CD4-positive, CD25-positive, alpha-beta regulatory T cell (primary cell): ENCODE measurements around the gene HECTD1. TPM values are rescaled to one million over a fixed set of nuclear protein-coding genes. Genes with fewer than 3 reads are reported as not detected.
"Not testable (repeated sequence)": the region's sequence is repeated elsewhere in the genome, so short reads cannot be mapped to it uniquely, and the experiment has no call there.

Experiments
- ATAC-seq, 2 donors: fragments of 150-1000 bp; cut with Tn5 transposase; one replicate each; pipeline ENCODE4 v1.10.0; 2021; ENCODE audit warnings: low read depth in 2 of 2, moderate number of reproducible peaks in 2 of 2, moderate library complexity in 1 of 2
- DNase-seq, 3 donors: peaks; one replicate each; pipeline versions ENCODE4 v3.0.0 to v3.0.0-alpha.2; 2012 to 2022; ENCODE audit warnings: mixed read lengths in 1 of 3
- H3K27ac ChIP-seq: one replicate; pipeline ENCODE4 v1.7.0; 2013; ENCODE audit warnings: mild to moderate bottlenecking, low read length; ENCODE audit not compliant: insufficient read depth, poor library complexity, severe bottlenecking
- H3K27me3 ChIP-seq: one replicate; pipeline ENCODE4 v1.7.0; 2013; ENCODE audit warnings: low read length; ENCODE audit not compliant: control insufficient read depth, insufficient read depth
- H3K36me3 ChIP-seq: one replicate; pipeline ENCODE4 v1.7.0; 2013; ENCODE audit warnings: mild to moderate bottlenecking, low read length, moderate library complexity; ENCODE audit not compliant: control insufficient read depth, insufficient read depth
- H3K4me1 ChIP-seq: 2 replicates; pipeline ENCODE4 v1.7.0; 2013; ENCODE audit warnings: mild to moderate bottlenecking, low read length; ENCODE audit not compliant: insufficient read depth, control insufficient read depth, poor library complexity, severe bottlenecking
- H3K4me3 ChIP-seq: one replicate; pipeline ENCODE4 v1.7.0; 2013; ENCODE audit warnings: low read depth, mild to moderate bottlenecking, low read length, moderate library complexity
- H3K9me3 ChIP-seq, 2 experiments: 1 replicate in 1 of 2; 2 replicates in 1 of 2; pipeline ENCODE4 v1.7.0; 2013; ENCODE audit warnings: low read length in 2 of 2, mild to moderate bottlenecking in 1 of 2, moderate library complexity in 1 of 2; ENCODE audit not compliant: control insufficient read depth in 2 of 2
- H3K27ac Mint-ChIP-seq, 3 donors: one replicate each; pipeline ENCODE4 v1.8.0; 2020 to 2022; ENCODE audit warnings: mild to moderate bottlenecking in 3 of 3, mixed read lengths in 3 of 3, moderate library complexity in 2 of 3
- H3K27me3 Mint-ChIP-seq: one replicate; pipeline ENCODE4 v1.8.0; 2022; ENCODE audit warnings: mild to moderate bottlenecking, mixed read lengths
- H3K36me3 Mint-ChIP-seq: one replicate; pipeline ENCODE4 v1.8.0; 2020; ENCODE audit warnings: mixed read lengths
- H3K4me1 Mint-ChIP-seq, 4 donors: one replicate each; pipeline ENCODE4 v1.8.0; 2020 to 2022; ENCODE audit warnings: mixed read lengths in 4 of 4, mild to moderate bottlenecking in 1 of 4
- H3K4me3 Mint-ChIP-seq, 4 donors: one replicate each; pipeline ENCODE4 v1.8.0; 2020 to 2022; ENCODE audit warnings: mild to moderate bottlenecking in 4 of 4, mixed read lengths in 4 of 4, moderate library complexity in 3 of 4
- H3K9me3 Mint-ChIP-seq, 7 donors: one replicate each; pipeline ENCODE4 v1.8.0; 2020 to 2022; ENCODE audit warnings: mixed read lengths in 7 of 7, mild to moderate bottlenecking in 3 of 7, moderate library complexity in 2 of 7
- polyA plus RNA-seq, 4 donors: library from polyadenylated mRNA; unstranded; fragments of 300-500 nt; fragmentation: Illumina TruSeq; gene quantifications; one replicate each; pipeline ENCODE4 v1.2.3, GENCODE V29; 2021
- total RNA-seq: library from RNA; stranded (reverse); gene quantifications from one replicate; pipeline ENCODE4 v1.2.3, GENCODE V29; 2022

HECTD1 gene
- total and polyA plus RNA-seq, 5 donors from 2014 or later, result 25.3 to 172 (median 27.1) TPM

DNA sequence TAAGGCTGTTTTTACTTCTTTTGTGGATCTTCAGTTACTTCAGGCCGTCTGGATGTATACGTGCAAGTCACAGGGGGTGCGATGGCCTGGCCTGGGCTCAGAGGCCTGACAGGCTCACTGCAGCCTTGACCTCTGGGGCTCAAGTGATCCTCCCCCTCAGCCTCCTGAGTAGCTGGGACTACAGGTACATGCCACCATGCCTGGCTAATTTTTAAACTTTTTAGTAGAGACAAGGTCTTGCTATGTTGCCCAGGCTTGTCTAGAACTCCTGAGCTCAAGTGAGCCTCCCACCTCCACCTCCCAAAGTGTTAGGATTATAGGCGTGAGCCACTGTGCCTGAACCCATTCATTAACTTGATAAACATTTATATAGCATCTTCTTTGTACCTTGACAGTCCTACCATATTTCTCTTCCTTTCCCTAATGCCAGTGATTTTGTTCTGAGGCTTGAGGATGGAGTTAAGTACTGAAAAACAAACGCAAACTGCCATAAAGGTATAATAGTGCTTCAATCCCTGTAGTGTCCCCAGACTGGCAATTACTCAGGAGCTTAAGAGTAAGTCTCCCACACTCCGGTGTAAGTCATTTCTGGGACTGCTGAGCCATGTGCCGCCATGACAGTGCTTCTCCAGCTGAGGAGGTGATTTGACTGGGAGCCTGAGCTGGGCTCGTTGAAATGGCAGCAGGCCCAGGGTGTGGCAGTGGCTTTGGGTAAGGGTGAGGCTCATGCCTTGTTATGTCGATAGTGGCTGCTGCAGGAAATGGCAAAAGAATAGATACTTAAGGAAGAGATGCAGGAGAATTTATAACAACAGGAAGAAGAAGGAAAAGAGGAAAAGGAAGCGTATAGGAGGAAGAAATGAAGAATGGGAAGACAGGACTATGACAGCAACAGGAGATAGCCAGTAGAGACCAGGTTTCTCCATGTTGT is 43.7 kb upstream of the HECTD1 start:
- Mint-ChIP-seq H3K27me3 (peaks cover 5% of the 10 kb centered on the region), H3K4me3 (no peak overlapping the region), H3K4me1 (peaks cover 0 to 5% (median 3%) of the 10 kb centered on the region in 4 donors), H3K9me3 (peaks cover 0 to 1% (median 0%) of the 10 kb centered on the region in 7 donors), H3K36me3 (no peaks in the 10 kb centered on the region), H3K27ac (peak overlapping the region in 1 of 3 donors; percentile 72)
- Histone ChIP-seq H3K27me3 (no peaks in the 10 kb centered on the region), H3K36me3 (no peaks in the 10 kb centered on the region), H3K27ac (no peak overlapping the region), H3K4me1 (no peaks in the 10 kb centered on the region), H3K4me3 (no peak overlapping the region), H3K9me3 (no peaks in the 10 kb centered on the region)
- ATAC-seq, result no peak
- no peak for DNase-seq

DNA sequence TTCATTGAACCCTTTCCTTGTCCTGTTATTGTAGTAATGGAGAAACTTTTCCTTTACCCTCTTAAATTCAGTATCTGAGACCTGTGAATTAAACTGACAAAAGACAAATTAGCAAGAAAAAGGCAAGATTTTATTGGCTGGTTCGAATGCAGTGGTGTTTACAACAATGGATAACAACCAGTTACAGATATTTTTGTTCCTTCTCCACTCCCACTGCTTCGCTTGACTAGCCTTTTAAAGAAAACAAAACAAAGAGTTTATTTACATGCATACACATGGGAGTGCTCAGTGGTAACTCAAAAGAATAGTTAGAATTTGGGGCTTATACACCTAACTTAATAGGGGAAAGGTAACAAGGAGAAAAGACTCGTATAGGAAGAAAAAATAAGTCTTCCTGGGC is 37.0 kb upstream of the HECTD1 start:
- Histone ChIP-seq H3K9me3 (no peaks in the 10 kb centered on the region), H3K36me3 (no peaks in the 10 kb centered on the region), H3K4me3 (no peak overlapping the region), H3K27ac (no peak overlapping the region), H3K4me1 (peaks cover 5% of the 10 kb centered on the region), H3K27me3 (no peaks in the 10 kb centered on the region)
- no peak for ATAC-seq
- Mint-ChIP-seq H3K27ac (no peak overlapping the region), H3K4me1 (peaks cover under 1 to 23% (median 9%) of the 10 kb centered on the region in 4 donors), H3K27me3 (peaks cover 15% of the 10 kb centered on the region), H3K36me3 (no peaks in the 10 kb centered on the region), H3K4me3 (no peak overlapping the region), H3K9me3 (peaks cover 0 to 2% (median 0%) of the 10 kb centered on the region in 7 donors)
- no peak for DNase-seq

DNA sequence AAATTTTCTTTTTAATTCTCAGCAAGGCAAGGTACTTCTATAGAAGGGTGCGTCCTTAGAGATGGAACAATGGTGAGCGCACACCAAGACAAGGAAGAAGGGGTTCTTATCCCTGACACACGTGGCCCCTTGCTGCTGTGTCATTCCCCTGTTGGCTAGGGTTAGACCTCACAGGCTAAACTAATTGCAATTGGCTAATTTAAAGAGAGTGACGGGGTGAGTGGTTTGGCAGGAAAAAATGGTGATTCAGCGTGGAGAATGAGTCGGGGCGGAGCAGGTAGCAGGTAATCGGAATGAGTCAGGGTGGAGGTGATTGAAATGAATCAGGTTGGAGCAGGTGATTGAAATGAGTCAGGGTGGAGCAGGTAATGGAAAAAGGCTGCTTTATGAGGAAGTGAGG is 36.3 kb upstream of the HECTD1 start:
- Mint-ChIP-seq H3K36me3 (no peaks in the 10 kb centered on the region), H3K4me1 (peaks cover 5 to 28% (median 13%) of the 10 kb centered on the region in 4 donors), H3K27me3 (peaks cover 17% of the 10 kb centered on the region), H3K9me3 (peaks cover 0 to 2% (median 0%) of the 10 kb centered on the region in 7 donors), H3K4me3 (peak overlapping the region in 1 of 4 donors; percentile 13), H3K27ac (no peak overlapping the region)
- Histone ChIP-seq H3K27me3 (no peaks in the 10 kb centered on the region), H3K27ac (no peak overlapping the region), H3K36me3 (no peaks in the 10 kb centered on the region), H3K9me3 (no peaks in the 10 kb centered on the region), H3K4me3 (no peak overlapping the region), H3K4me1 (peaks cover 5% of the 10 kb centered on the region)
- no peak for ATAC-seq
- DNase-seq, result no peak

DNA sequence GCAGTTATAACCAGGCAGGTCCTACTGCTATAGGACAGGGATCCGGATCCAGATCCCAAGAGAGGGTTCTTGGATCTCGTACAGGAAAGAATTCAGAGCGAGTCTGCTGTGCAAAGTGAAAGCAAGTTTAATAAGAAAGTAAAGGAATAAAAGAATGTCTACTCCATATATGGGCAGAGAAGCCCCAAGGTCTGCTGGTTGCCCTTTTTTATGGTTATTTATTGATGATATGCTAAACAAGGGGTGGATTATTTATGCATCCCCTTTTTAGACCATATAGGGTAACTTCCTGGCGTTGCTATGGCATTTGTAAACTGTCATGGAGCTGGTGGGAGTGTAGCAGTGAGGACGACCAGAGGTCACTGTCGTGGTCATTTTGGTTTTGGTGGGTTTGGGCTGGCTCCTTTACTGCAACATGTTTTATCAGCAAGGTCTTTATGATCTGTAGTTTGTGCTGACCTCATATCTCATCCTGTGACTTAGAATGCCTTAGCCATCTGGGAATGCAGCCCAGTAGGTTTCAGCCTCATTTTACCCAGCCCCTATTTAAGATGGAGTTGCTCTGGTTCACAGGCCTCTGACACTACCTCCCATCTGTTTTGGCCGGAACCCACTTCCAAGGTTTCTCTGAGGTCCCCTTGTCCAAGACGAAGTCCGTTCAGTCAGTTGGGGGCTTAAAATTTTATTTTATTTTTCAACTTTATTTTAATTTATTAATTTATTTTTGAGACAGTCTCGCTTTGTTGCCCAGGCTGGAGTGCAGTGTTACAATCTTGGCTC is 34.8 kb upstream of the HECTD1 start:
- peaks cover 5 to 28% (median 13%) of the 10 kb centered on the region in 4 donors for H3K4me1 Mint-ChIP-seq
- not testable (repeated sequence) for H3K27ac ChIP-seq, ATAC-seq, H3K9me3 Mint-ChIP-seq, H3K4me3 Mint-ChIP-seq, H3K4me1 ChIP-seq, H3K9me3 ChIP-seq, H3K4me3 ChIP-seq, H3K36me3 Mint-ChIP-seq, H3K27me3 ChIP-seq, DNase-seq, H3K36me3 ChIP-seq
- H3K27me3 Mint-ChIP-seq, result peaks cover 17% of the 10 kb centered on the region
- H3K27ac Mint-ChIP-seq, result peak overlapping the region; percentile 15 to 85 (median 59)

DNA sequence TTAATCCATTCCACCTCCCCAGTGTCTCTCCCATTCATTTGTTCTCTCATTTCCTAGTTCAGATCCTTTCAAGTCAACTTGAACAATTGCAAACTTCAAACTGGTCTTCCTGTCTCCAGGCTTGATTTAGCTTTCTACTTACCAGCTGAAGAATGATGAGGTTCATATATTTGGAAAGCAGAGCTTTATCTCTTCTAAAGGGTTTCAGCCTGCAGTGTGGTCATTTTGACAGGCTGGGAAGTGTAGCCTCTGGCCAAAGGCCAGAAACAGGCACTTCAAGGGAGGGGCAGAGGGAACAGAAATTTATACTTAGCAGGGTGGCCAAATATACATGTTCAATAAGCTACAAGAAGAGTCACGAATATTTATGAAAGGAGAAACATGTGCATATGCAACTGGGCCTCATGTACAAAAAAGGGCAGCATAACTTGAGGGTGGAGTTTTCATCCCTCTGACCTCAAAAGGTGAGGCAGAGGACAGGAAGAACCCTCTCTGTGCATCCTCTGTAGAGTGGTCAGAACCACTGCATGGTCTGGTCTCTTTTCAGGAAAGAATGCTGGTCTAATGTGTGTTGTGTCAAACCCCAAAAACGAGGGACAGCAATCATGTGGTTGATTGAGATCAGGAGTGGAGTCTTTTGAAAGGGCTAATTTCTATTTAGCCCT is 34.0 kb upstream of the HECTD1 start:
- peaks cover 17% of the 10 kb centered on the region for H3K27me3 Mint-ChIP-seq
- Histone ChIP-seq H3K27ac (no peak overlapping the region), H3K4me1 (peaks cover 5% of the 10 kb centered on the region), H3K27me3 (no peaks in the 10 kb centered on the region), H3K4me3 (no peak overlapping the region), H3K36me3 (no peaks in the 10 kb centered on the region), H3K9me3 (no peaks in the 10 kb centered on the region)
- peak overlapping the region in 2 of 3 donors; percentile 15 to 59 for H3K27ac Mint-ChIP-seq
- no peaks in the 10 kb centered on the region for H3K36me3 Mint-ChIP-seq
- ATAC-seq (no peak), DNase-seq (no peak)
- peaks cover 0 to 2% (median 0%) of the 10 kb centered on the region in 7 donors for H3K9me3 Mint-ChIP-seq
- no peak overlapping the region for H3K4me3 Mint-ChIP-seq
- peaks cover 5 to 28% (median 13%) of the 10 kb centered on the region in 4 donors for H3K4me1 Mint-ChIP-seq

GRCh38 chr14:31239741-31240140 is 32.1 kb upstream of the HECTD1 start:
- peaks cover 17% of the 10 kb centered on the region for H3K27me3 Mint-ChIP-seq
- no peaks in the 10 kb centered on the region for H3K36me3 Mint-ChIP-seq
- peaks cover 0 to 2% (median 0%) of the 10 kb centered on the region in 7 donors for H3K9me3 Mint-ChIP-seq

DNA sequence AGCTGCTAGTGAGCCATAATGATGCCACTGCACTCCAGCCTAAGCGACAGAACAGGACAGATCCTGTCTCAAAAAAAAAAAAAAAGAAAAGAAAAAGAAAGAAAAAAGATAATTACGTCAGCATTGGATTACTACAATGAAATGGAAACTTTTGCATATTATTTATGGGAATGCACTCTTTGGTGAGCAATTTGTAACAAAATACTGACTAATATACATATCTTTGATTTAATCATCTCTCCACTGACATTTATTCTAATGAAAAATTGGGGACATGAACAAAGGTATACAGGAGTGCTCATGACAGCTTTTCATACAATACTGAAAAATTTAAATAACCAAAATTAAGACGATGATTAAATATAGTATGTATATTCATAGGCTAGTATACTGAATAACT is 27.9 kb upstream of the HECTD1 start:
- peaks cover 3 to 6% (median 5%) of the 10 kb centered on the region in 4 donors for H3K4me1 Mint-ChIP-seq
- H3K27me3 ChIP-seq, result no peaks in the 10 kb centered on the region
- H3K9me3 ChIP-seq, result no peaks in the 10 kb centered on the region
- H3K9me3 Mint-ChIP-seq, result no peaks in the 10 kb centered on the region
- DNase-seq, result no peak
- no peaks in the 10 kb centered on the region for H3K4me1 ChIP-seq
- no peak overlapping the region for H3K27ac ChIP-seq
- no peak overlapping the region for H3K4me3 ChIP-seq
- H3K36me3 ChIP-seq, result no peaks in the 10 kb centered on the region
- no peak for ATAC-seq
- no peak overlapping the region for H3K4me3 Mint-ChIP-seq
- H3K27me3 Mint-ChIP-seq, result peaks cover 12% of the 10 kb centered on the region
- H3K27ac Mint-ChIP-seq, result no peak overlapping the region
- H3K36me3 Mint-ChIP-seq, result no peaks in the 10 kb centered on the region

More at GRCh38 chr14:31239741-31240140, 32.1 kb upstream of the HECTD1 start:
- peaks cover 5% of the 10 kb centered on the region for H3K4me1 ChIP-seq
- no peaks in the 10 kb centered on the region for H3K27me3 ChIP-seq
- no peak overlapping the region for H3K4me3 ChIP-seq
- no peaks in the 10 kb centered on the region for H3K9me3 ChIP-seq
- ATAC-seq, result no peak
- DNase-seq, result no peak
- no peaks in the 10 kb centered on the region for H3K36me3 ChIP-seq
- Mint-ChIP-seq H3K27ac (peak overlapping the region in 1 of 3 donors; percentile 43), H3K4me1 (peaks cover 5 to 28% (median 13%) of the 10 kb centered on the region in 4 donors), H3K4me3 (no peak overlapping the region)
- no peak overlapping the region for H3K27ac ChIP-seq
